Measurements from ENCODE around the gene KANSL1.

- TF ChIP-seq EZH2phosphoT487 (IDR thresholded peaks at IDR 0.05; ENCODE audit: low read length), result no peak
- TF ChIP-seq, protein P1, sequence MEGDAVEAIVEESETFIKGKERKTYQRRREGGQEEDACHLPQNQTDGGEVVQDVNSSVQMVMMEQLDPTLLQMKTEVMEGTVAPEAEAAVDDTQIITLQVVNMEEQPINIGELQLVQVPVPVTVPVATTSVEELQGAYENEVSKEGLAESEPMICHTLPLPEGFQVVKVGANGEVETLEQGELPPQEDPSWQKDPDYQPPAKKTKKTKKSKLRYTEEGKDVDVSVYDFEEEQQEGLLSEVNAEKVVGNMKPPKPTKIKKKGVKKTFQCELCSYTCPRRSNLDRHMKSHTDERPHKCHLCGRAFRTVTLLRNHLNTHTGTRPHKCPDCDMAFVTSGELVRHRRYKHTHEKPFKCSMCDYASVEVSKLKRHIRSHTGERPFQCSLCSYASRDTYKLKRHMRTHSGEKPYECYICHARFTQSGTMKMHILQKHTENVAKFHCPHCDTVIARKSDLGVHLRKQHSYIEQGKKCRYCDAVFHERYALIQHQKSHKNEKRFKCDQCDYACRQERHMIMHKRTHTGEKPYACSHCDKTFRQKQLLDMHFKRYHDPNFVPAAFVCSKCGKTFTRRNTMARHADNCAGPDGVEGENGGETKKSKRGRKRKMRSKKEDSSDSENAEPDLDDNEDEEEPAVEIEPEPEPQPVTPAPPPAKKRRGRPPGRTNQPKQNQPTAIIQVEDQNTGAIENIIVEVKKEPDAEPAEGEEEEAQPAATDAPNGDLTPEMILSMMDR (IDR thresholded peaks at IDR 0.05; ENCODE audit: low read length), result no peak
These were observed 13.7 kb downstream of the KANSL1 start for GRCh38 chr17:46179375-46179999.
